ENCODE measurements around the gene GRK4. TPM values are rescaled to one million over a fixed set of nuclear protein-coding genes. Genes with fewer than 3 reads are reported as not detected.
A peak's percentile ranks its signal among the peaks of the same experiment; 100 is the strongest.

Gene GRK4
- 2.2 and 2.7 TPM in 2 replicates for polyA plus RNA-seq (2012; rRNA removed)
- polyA plus RNA-seq (2012; cell fraction: cytosol; rRNA removed) = 2.2 and 2.9 TPM in 2 replicates
- 3.4 and 4.5 TPM in 2 replicates for polyA plus RNA-seq (2012; cell fraction: nucleus; rRNA removed)

DNA sequence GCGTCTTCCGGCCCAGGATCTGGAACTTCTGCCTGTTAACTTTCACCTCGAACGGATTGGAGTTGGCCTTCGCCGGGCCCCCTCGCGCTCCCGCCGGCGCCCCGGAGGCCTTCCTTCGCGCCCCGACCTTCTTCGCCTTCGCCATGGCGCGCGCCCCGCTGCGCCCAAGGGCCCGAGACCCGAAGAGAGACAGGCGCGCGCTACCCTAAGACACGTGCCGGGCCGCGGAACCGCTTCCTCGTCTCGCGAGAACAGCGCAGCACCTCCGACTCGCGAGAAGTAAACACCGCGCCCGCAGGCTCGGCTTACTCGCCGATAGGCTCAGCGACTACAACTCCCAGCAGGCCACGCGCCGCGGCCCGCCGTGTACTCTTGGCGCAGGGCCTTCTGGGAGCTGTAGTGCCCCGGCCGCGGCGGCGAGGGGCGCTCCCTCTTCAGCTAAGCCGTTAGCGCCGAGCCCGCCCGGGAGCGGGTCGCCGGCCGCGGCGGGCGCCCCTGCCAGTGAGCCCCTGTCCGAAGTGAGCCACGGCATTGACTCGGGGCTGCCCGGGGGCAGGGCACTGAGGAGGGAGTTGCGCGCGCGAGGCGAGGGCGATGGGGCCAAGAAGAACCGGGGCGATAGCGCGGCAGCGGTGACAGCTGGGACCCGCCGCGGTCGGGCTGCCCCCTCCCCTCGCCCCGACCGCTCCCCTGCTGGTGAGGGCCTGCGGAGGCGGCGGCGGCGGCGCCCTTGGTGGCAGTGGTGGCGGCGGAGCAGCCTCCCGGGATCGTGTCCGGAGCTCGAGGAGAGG lies at the start of gene GRK4, which contains the start of gene NOP14:
GRK4 (plus strand) TSS at position 397 of the 791 bp plus-strand sequence. CDS start 500 bp downstream, outside the sequence.
NOP14 (minus strand) TSS at position 232 of the 791 bp plus-strand sequence; CDS start at position 145, 87 bp downstream.
- ChIA-PET POLR2A (interaction anchor here (0.6 to 1.2 kb wide), 5 partner anchors 9 to 428 kb away, joined by 3 read pairs; no protein-coding TSS in a partner anchor), CTCF (interaction anchor here (0.5 to 4.9 kb wide), 13 partner anchors 9 to 600 kb away, joined by 3 to 45 read pairs (median 5); no protein-coding TSS in a partner anchor)
- 0% methylated on average over 9 of the region's 105 CpGs for WGBS (ENCODE audit: low lambda C conversion rate)
- peak; percentile 97 for DNase-seq
- Histone ChIP-seq H3F3A (replicated peaks; ENCODE audit: insufficient read depth) (peaks cover 4% of the 10 kb centered on the region), H2AFZ (ENCODE audit: low read depth) (peak within 1 kb of the TSS; percentile 90), H3K4me2 (peak within 1 kb of the TSS; percentile 91), H3K36me3 (replicated peaks in 1 of 2; ENCODE audit: control insufficient read depth in 1 of 2, insufficient read depth in 2 of 2, low read length in 1 of 2) (peaks cover 0 to 8% of the 10 kb centered on the region in 2 experiments), H3K9me3 (no peaks in the 10 kb centered on the region), H3K27ac (ENCODE audit: low read depth in 2 of 2, low read length in 1 of 2) (peak within 1 kb of the TSS; percentile 61 to 73), H3K79me2 (ENCODE audit: insufficient read depth) (peaks cover 41% of the 10 kb centered on the region), H3K9ac (peak within 1 kb of the TSS; percentile 89), H3K4me3 (ENCODE audit: low read depth in 2 of 2, low read length in 1 of 2) (peak within 1 kb of the TSS; percentile 91 to 92), H3K27me3 (ENCODE audit: insufficient read depth) (no peaks in the 10 kb centered on the region), H4K20me1 (ENCODE audit: insufficient read depth) (peaks cover 18% of the 10 kb centered on the region), H3K4me1 (ENCODE audit: control insufficient read depth in 1 of 2, insufficient read depth in 2 of 2, low read depth in 1 of 2, low read length in 1 of 2) (peaks cover 4 to 17% of the 10 kb centered on the region in 2 experiments; a peak in 2 of 4 replicates), H3K9me2 (no peaks in the 10 kb centered on the region)
- TF ChIP-seq RFX5 (IDR thresholded peaks at IDR 0.05; ENCODE audit: low read length) (no peak), GABPA (IDR thresholded peaks at IDR 0.05; ENCODE audit: low read depth) (peak; percentile 52), YY1 (IDR thresholded peaks at IDR 0.05; ENCODE audit: low read depth) (peak; percentile 47; the same call in 1 of the 2 replicates), POLR2AphosphoS5 (IDR thresholded peaks at IDR 0.05; ENCODE audit: low read depth, low read length) (peak; percentile 39; the same call in 1 of the 2 replicates), SIN3A (IDR thresholded peaks at IDR 0.05; ENCODE audit: borderline replicate concordance, low read depth, low read length) (peak; percentile 100), ELF1 (IDR thresholded peaks at IDR 0.05) (peak; percentile 83), JUND (IDR thresholded peaks at IDR 0.05) (no peak), CHD2 (IDR thresholded peaks at IDR 0.05; ENCODE audit: low read length, partially characterized antibody) (peak; percentile 99), TAF1 (IDR thresholded peaks at IDR 0.05; ENCODE audit: borderline replicate concordance, low read depth, low read length) (peak; percentile 58), FOXJ3 (CRISPR knock-in tag; IDR thresholded peaks at IDR 0.05) (peak; percentile 98), RCOR1 (IDR thresholded peaks at IDR 0.05; ENCODE audit: low read length) (peak; percentile 29), MXI1 (IDR thresholded peaks at IDR 0.05; ENCODE audit: low read depth, low read length) (peak; percentile 98), RXRA (IDR thresholded peaks at IDR 0.05; ENCODE audit: borderline replicate concordance, low read depth) (no peak)
- TF ChIP-seq, protein P1, sequence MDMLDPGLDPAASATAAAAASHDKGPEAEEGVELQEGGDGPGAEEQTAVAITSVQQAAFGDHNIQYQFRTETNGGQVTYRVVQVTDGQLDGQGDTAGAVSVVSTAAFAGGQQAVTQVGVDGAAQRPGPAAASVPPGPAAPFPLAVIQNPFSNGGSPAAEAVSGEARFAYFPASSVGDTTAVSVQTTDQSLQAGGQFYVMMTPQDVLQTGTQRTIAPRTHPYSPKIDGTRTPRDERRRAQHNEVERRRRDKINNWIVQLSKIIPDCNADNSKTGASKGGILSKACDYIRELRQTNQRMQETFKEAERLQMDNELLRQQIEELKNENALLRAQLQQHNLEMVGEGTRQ (IDR thresholded peaks at IDR 0.05; ENCODE audit: borderline replicate concordance, low read depth, low read length) = peak; percentile 56
- TF ChIP-seq, protein P2, sequence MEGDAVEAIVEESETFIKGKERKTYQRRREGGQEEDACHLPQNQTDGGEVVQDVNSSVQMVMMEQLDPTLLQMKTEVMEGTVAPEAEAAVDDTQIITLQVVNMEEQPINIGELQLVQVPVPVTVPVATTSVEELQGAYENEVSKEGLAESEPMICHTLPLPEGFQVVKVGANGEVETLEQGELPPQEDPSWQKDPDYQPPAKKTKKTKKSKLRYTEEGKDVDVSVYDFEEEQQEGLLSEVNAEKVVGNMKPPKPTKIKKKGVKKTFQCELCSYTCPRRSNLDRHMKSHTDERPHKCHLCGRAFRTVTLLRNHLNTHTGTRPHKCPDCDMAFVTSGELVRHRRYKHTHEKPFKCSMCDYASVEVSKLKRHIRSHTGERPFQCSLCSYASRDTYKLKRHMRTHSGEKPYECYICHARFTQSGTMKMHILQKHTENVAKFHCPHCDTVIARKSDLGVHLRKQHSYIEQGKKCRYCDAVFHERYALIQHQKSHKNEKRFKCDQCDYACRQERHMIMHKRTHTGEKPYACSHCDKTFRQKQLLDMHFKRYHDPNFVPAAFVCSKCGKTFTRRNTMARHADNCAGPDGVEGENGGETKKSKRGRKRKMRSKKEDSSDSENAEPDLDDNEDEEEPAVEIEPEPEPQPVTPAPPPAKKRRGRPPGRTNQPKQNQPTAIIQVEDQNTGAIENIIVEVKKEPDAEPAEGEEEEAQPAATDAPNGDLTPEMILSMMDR (IDR thresholded peaks at IDR 0.05) = peak; percentile 22; the same call in 1 of the 2 replicates
- TF ChIP-seq, protein P3, sequence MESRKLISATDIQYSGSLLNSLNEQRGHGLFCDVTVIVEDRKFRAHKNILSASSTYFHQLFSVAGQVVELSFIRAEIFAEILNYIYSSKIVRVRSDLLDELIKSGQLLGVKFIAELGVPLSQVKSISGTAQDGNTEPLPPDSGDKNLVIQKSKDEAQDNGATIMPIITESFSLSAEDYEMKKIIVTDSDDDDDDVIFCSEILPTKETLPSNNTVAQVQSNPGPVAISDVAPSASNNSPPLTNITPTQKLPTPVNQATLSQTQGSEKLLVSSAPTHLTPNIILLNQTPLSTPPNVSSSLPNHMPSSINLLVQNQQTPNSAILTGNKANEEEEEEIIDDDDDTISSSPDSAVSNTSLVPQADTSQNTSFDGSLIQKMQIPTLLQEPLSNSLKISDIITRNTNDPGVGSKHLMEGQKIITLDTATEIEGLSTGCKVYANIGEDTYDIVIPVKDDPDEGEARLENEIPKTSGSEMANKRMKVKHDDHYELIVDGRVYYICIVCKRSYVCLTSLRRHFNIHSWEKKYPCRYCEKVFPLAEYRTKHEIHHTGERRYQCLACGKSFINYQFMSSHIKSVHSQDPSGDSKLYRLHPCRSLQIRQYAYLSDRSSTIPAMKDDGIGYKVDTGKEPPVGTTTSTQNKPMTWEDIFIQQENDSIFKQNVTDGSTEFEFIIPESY (IDR thresholded peaks at IDR 0.05; ENCODE audit: borderline replicate concordance, low read depth) = peak; percentile 100
- TF ChIP-seq, protein P4, sequence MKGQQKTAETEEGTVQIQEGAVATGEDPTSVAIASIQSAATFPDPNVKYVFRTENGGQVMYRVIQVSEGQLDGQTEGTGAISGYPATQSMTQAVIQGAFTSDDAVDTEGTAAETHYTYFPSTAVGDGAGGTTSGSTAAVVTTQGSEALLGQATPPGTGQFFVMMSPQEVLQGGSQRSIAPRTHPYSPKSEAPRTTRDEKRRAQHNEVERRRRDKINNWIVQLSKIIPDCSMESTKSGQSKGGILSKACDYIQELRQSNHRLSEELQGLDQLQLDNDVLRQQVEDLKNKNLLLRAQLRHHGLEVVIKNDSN (IDR thresholded peaks at IDR 0.05; ENCODE audit: borderline replicate concordance, low read depth) = peak; percentile 89
- TF ChIP-seq, protein P5, sequence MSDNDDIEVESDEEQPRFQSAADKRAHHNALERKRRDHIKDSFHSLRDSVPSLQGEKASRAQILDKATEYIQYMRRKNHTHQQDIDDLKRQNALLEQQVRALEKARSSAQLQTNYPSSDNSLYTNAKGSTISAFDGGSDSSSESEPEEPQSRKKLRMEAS (IDR thresholded peaks at IDR 0.05; ENCODE audit: low read depth) = peak; percentile 99
- TF ChIP-seq, protein P6, sequence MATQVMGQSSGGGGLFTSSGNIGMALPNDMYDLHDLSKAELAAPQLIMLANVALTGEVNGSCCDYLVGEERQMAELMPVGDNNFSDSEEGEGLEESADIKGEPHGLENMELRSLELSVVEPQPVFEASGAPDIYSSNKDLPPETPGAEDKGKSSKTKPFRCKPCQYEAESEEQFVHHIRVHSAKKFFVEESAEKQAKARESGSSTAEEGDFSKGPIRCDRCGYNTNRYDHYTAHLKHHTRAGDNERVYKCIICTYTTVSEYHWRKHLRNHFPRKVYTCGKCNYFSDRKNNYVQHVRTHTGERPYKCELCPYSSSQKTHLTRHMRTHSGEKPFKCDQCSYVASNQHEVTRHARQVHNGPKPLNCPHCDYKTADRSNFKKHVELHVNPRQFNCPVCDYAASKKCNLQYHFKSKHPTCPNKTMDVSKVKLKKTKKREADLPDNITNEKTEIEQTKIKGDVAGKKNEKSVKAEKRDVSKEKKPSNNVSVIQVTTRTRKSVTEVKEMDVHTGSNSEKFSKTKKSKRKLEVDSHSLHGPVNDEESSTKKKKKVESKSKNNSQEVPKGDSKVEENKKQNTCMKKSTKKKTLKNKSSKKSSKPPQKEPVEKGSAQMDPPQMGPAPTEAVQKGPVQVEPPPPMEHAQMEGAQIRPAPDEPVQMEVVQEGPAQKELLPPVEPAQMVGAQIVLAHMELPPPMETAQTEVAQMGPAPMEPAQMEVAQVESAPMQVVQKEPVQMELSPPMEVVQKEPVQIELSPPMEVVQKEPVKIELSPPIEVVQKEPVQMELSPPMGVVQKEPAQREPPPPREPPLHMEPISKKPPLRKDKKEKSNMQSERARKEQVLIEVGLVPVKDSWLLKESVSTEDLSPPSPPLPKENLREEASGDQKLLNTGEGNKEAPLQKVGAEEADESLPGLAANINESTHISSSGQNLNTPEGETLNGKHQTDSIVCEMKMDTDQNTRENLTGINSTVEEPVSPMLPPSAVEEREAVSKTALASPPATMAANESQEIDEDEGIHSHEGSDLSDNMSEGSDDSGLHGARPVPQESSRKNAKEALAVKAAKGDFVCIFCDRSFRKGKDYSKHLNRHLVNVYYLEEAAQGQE (IDR thresholded peaks at IDR 0.05; ENCODE audit: low read depth, low read length) = no peak
